PFSK-1 (cell line): ENCODE results near the gene SSH2.

ENCODE experiments used
- FOXP2 ChIP-seq: optimal IDR thresholded peaks from 2 replicates; pipeline ENCODE3; 2011; ENCODE audit warnings: borderline replicate concordance, control low read depth, inconsistent platforms; ENCODE audit not compliant: insufficient read depth; ENCODE audit errors: extremely low read length, extremely low read depth
- POLR2AphosphoS5 ChIP-seq: IDR thresholded peaks from 2 replicates; pipeline ENCODE4 v1.6.1; 2012; ENCODE audit warnings: low read depth, mild to moderate bottlenecking, control low read depth, low read length, moderate library complexity
- REST ChIP-seq, 2 experiments: IDR thresholded peaks; 2 replicates each; pipeline versions ENCODE4 v1.6.1 to v1.8.0; 2011 to 2012; ENCODE audit warnings: low read depth in 2 of 2, low read length in 2 of 2, control low read depth in 1 of 2, inconsistent platforms in 1 of 2, mild to moderate bottlenecking in 1 of 2, moderate library complexity in 1 of 2; ENCODE audit not compliant: insufficient read depth in 1 of 2
- SIN3A ChIP-seq: IDR thresholded peaks from 2 replicates; pipeline ENCODE4 v1.6.1; 2012; ENCODE audit warnings: mild to moderate bottlenecking, low read length, moderate library complexity, borderline replicate concordance; ENCODE audit not compliant: insufficient read depth
- TAF1 ChIP-seq: IDR thresholded peaks from 2 replicates; pipeline ENCODE4 v1.6.1; 2012; ENCODE audit warnings: low read length, control low read depth, borderline replicate concordance; ENCODE audit not compliant: insufficient read depth

Gene SSH2

GRCh38 chr17:29771546-29771945 lies 158.5 kb downstream of the SSH2 start:
- TF ChIP-seq TAF1: no peak
- no peak for TF ChIP-seq FOXP2
- no peak for TF ChIP-seq SIN3A
- TF ChIP-seq REST (IDR thresholded peaks at IDR 0.05; ENCODE audit: insufficient read depth in 1 of 2, low read depth in 2 of 2, low read length in 2 of 2): no peak
- no peak for TF ChIP-seq POLR2AphosphoS5

- TF ChIP-seq FOXP2: no peak
- TF ChIP-seq SIN3A: no peak
- no peak for TF ChIP-seq TAF1
These were observed 160.8 kb downstream of the SSH2 start for GRCh38 chr17:29769225-29769624.

GRCh38 chr17:29766796-29767327 lies 163.2 kb downstream of the SSH2 start:
- no peak for TF ChIP-seq SIN3A
- TF ChIP-seq FOXP2: no peak
- TF ChIP-seq POLR2AphosphoS5: no peak
- no peak for TF ChIP-seq TAF1
- TF ChIP-seq REST (IDR thresholded peaks at IDR 0.05; ENCODE audit: insufficient read depth in 1 of 2, low read depth in 2 of 2, low read length in 2 of 2): no peak

GRCh38 chr17:29764748-29765147 lies 165.3 kb downstream of the SSH2 start:
- TF ChIP-seq FOXP2 (no peak), TAF1 (no peak), REST (IDR thresholded peaks at IDR 0.05; ENCODE audit: insufficient read depth in 1 of 2, low read depth in 2 of 2, low read length in 2 of 2) (no peak), POLR2AphosphoS5 (no peak), SIN3A (no peak)

- TF ChIP-seq POLR2AphosphoS5 (no peak), TAF1 (no peak), SIN3A (no peak), FOXP2 (no peak), REST (IDR thresholded peaks at IDR 0.05; ENCODE audit: insufficient read depth in 1 of 2, low read depth in 2 of 2, low read length in 2 of 2) (no peak)
These were observed 165.8 kb downstream of the SSH2 start for GRCh38 chr17:29764217-29764616.
